Activated CD4-positive, alpha-beta T cell treated with anti-CD3 and anti-CD28 coated beads for 36 hours (primary cell): ENCODE data around the gene REEP1. TPM values are rescaled to one million over a fixed set of nuclear protein-coding genes. Genes with fewer than 3 reads are reported as not detected.
"Not testable (repeated sequence)": the region's sequence is repeated elsewhere in the genome, so short reads cannot be mapped to it uniquely, and the experiment has no call there.

Experiments
- ATAC-seq: fragments of 200-7000 bp; cut with Tn5 transposase; one replicate; pipeline ENCODE4 v1.10.0; 2021; ENCODE audit warnings: mild to moderate bottlenecking, moderate library complexity
- CTCF ChIA-PET: fragments of 350-600 bp; sonication (Branson Sonifier 250); formaldehyde crosslinking; loops from one replicate; lab custom pipeline; 2021; ENCODE audit warnings: antibody characterized with exemption; lab: Charles Lee
- POLR2A ChIA-PET: fragments of 350-600 bp; sonication (Branson Sonifier 250); formaldehyde crosslinking; loops from one replicate; lab custom pipeline; 2021; ENCODE audit warnings: antibody characterized with exemption, inconsistent platforms; lab: Charles Lee
- DNase-seq: peaks from one replicate; pipeline ENCODE4 v3.0.0-alpha.2; 2020
- H3K27ac Mint-ChIP-seq: one replicate; pipeline ENCODE4 v1.8.0; 2021; ENCODE audit warnings: mixed read lengths
- H3K27me3 Mint-ChIP-seq: one replicate; pipeline ENCODE4 v1.8.0; 2021; ENCODE audit warnings: mixed read lengths
- H3K36me3 Mint-ChIP-seq: one replicate; pipeline ENCODE4 v1.8.0; 2021; ENCODE audit warnings: low read depth, mixed read lengths
- H3K4me1 Mint-ChIP-seq: one replicate; pipeline ENCODE4 v1.8.0; 2021; ENCODE audit warnings: mixed read lengths
- H3K4me3 Mint-ChIP-seq: one replicate; pipeline ENCODE4 v1.8.0; 2021; ENCODE audit warnings: mild to moderate bottlenecking, moderate library complexity, mixed read lengths
- H3K9me3 Mint-ChIP-seq: one replicate; pipeline ENCODE4 v1.8.0; 2021; ENCODE audit warnings: low read depth, mixed read lengths
- intact Hi-C, 2 experiments: fragments of 100-400 bp; cut with DNase I in 1 of 2; cut with micrococcal nuclease in 1 of 2; formaldehyde crosslinking; loops; one replicate each; pipeline versions ENCODE4 v1.14.2 to v1.15.1; 2022 to 2024; cut with DNase I, micrococcal nuclease
- total RNA-seq, 2 experiments: library from RNA; stranded (reverse); gene quantifications; one replicate each; pipeline ENCODE4 v1.2.3, GENCODE V29; 2021

Gene REEP1
- total RNA-seq, 2 experiments from 2014 or later, result 0.19 to 0.30 TPM

DNA sequence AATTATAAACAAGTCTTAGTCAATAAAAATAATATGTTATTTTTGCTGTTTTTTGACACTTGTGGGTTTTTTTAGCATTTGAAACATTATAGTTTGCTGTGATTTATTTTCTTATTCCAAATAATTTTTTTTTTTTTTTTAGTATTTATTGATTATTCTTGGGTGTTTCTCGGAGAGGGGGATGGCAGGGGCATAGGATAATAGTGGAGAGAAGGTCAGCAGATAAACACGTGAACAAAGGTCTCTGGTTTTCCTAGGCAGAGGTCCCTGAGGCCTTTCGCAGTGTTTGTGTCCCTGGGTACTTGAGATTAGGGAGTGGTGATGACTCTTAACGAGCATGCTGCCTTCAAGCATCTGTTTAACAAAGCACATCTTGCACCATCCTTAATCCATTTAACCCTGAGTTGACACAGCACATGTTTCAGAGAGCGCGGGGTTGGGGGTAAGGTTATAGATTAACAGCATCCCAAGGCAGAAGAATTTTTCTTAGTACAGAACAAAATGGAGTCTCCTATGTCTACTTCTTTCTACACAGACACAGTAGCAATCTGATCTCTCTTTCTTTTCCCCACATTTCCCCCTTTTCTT lies 8.5 kb upstream of the REEP1 start:
- H3K4me3 Mint-ChIP-seq, H3K36me3 Mint-ChIP-seq, ATAC-seq, CTCF ChIA-PET, H3K27ac Mint-ChIP-seq, POLR2A ChIA-PET, H3K4me1 Mint-ChIP-seq, DNase-seq, intact Hi-C loops: not testable (repeated sequence)
- peaks cover 11% of the 10 kb centered on the region for H3K9me3 Mint-ChIP-seq
- peaks cover 22% of the 10 kb centered on the region for H3K27me3 Mint-ChIP-seq

DNA sequence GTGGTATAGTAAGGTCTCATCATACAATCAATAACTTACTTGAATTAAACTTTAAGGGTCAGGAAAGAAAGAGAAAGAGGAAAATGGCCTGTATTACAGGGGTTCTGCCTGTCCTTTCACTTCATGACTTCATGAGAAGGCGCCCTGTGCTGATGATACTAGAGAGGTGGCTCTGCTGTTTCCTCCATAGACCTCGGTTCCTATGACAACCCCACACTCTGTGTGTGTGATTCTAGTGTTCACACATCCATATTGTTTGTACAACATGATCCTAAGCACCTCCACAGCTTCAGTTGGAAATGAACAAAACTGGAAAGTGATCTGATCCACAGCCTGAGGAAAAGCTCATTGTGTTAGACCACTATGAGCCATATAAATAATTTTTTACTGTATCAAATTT lies 7.0 kb upstream of the REEP1 start:
- Mint-ChIP-seq H3K9me3 (peaks cover 13% of the 10 kb centered on the region), H3K36me3 (peaks cover 8% of the 10 kb centered on the region), H3K4me1 (no peaks in the 10 kb centered on the region), H3K27ac (no peak overlapping the region), H3K4me3 (no peak overlapping the region), H3K27me3 (peaks cover 35% of the 10 kb centered on the region)
- CTCF ChIA-PET, result no interaction called here
- intact Hi-C loops, result no loop called here
- DNase-seq (no peak), ATAC-seq (no peak)
- POLR2A ChIA-PET, result no interaction called here

DNA sequence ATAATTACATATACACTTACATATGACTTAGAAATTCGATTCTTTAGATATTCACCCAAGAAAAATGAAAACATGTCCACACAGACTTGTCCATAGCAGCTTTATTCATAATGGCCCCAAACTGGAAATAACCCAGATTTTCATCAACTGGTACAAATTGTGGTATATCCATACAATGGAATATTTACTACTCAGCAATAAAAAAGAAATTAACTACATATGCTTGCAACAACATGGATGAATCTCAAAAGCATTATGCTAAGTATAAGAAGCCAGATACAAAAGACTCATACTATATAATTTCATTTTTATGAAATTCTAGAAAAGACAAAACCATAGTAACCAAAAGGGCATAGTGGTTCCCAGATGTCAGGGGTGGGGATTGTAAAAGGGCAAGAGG lies 5.1 kb upstream of the REEP1 start:
- Mint-ChIP-seq H3K27ac (no peak overlapping the region), H3K27me3 (peaks cover 42% of the 10 kb centered on the region), H3K4me3 (no peak overlapping the region), H3K4me1 (peaks cover 5% of the 10 kb centered on the region), H3K9me3 (peaks cover 13% of the 10 kb centered on the region), H3K36me3 (peaks cover 8% of the 10 kb centered on the region)
- ChIA-PET CTCF (interaction anchor here (1.1 kb wide), 1 partner anchor 30 kb away, joined by 3 read pairs; no protein-coding TSS in a partner anchor), POLR2A (no interaction called here)
- ATAC-seq (no peak), DNase-seq (no peak)
- intact Hi-C loops, result no loop called here

DNA sequence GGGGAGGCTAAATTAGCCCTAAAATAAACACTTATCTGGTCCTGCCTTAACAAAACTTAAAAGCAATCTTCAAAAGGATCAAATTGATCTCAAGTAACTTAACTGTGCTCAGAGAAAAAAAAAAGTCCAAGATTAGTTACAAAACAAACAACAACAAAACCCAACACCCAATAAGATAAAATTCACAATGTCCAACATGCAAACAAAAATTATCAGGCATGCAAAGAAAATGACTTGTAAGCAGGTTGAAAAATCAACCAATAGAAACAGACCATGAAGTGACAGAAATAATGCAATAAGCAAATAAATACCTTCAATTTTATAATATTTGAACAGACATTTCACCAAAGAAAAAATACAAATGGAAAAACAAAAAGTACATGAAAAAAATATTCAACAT lies 4.0 kb upstream of the REEP1 start:
- POLR2A ChIA-PET, result no interaction called here
- DNase-seq (no peak), ATAC-seq (no peak)
- Mint-ChIP-seq H3K27ac (no peak overlapping the region), H3K27me3 (peaks cover 47% of the 10 kb centered on the region), H3K4me1 (peaks cover 9% of the 10 kb centered on the region), H3K4me3 (no peak overlapping the region), H3K36me3 (peaks cover 8% of the 10 kb centered on the region), H3K9me3 (peaks cover 13% of the 10 kb centered on the region)
- CTCF ChIA-PET, result no interaction called here
- intact Hi-C loops, result no loop called here

DNA sequence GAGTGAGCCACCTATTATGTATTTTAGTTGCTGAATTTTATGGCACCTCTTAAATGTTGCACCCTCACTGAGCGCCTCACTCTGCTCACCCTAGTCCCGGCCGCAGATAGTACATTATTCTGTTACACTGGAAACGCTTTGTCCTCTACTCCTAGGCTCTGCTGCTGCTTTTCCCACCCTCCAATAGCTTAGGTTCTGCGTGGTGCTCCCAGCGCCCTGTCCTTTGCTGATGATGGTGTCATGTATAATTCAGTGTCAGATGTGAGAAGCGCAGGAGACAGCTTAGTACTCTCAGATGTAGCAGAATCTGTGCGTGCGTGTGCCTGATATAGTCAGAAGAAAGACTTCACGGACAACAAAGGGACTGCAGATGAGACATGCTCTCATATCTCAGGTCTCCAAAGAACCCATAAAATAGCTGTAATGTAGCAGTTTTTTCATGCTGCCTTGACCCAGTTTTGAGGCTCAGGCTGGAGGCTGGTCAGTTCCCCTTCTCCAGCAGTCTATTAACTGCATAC lies 1.4 kb upstream of the REEP1 start:
- Mint-ChIP-seq H3K36me3 (peaks cover 8% of the 10 kb centered on the region), H3K9me3 (peaks cover 13% of the 10 kb centered on the region), H3K27ac (no peak overlapping the region), H3K4me3 (no peak overlapping the region), H3K4me1 (peaks cover 14% of the 10 kb centered on the region), H3K27me3 (peaks cover 61% of the 10 kb centered on the region)
- no peak for ATAC-seq
- no peak for DNase-seq
- CTCF ChIA-PET, result interaction anchor here (0.6 kb wide), 1 partner anchor 401 kb away, joined by 3 read pairs; no protein-coding TSS in a partner anchor
- intact Hi-C loops, result no loop called here
- POLR2A ChIA-PET, result no interaction called here

DNA sequence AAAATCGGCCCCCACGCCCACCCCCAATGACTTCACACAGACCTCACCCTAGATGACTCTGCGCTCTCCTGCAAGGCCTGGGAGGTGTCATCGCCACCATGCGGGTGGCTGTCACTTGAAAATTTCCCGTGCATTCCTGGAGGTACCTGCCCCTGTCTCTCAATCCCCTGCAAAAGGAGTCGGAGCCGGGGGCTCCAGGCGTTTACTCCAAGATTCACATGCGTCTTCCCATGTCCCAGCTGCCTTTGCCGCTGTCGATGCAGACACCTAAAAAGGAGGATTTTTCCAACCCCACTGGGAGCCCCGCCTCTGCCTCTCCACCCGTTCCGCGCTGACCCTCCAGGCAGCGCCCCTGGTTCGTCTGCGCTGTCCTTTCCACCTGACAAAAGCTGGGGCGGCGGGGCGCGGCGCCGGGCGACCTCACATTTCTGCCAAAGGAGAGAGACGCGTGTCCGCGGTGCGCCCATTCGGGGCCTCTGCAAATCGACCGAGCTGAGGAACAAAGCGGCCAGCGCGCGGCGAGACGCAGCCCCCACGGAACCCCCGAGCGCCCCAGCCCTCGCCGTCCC lies 667 bp downstream of the REEP1 start:
- ChIA-PET POLR2A (interaction anchor here (0.5 to 0.6 kb wide), 2 partner anchors 140 to 1679 kb away, joined by 3 to 4 read pairs; no protein-coding TSS in a partner anchor), CTCF (interaction anchor here (0.7 to 1.1 kb wide), 3 partner anchors 115 to 538 kb away, joined by 3 read pairs; no protein-coding TSS in a partner anchor)
- Mint-ChIP-seq H3K4me1 (peaks cover 14% of the 10 kb centered on the region), H3K27ac (no peak overlapping the region), H3K9me3 (peaks cover 9% of the 10 kb centered on the region), H3K36me3 (peaks cover 8% of the 10 kb centered on the region), H3K4me3 (peak overlapping the region; percentile 72), H3K27me3 (peaks cover 55% of the 10 kb centered on the region)
- ATAC-seq (peak; percentile 28), DNase-seq (peak; percentile 45)
- intact Hi-C loops, result loop anchor here in 1 of 2 experiments (1.0 kb wide), 1 partner anchor 115 kb away; no protein-coding TSS in a partner anchor

DNA sequence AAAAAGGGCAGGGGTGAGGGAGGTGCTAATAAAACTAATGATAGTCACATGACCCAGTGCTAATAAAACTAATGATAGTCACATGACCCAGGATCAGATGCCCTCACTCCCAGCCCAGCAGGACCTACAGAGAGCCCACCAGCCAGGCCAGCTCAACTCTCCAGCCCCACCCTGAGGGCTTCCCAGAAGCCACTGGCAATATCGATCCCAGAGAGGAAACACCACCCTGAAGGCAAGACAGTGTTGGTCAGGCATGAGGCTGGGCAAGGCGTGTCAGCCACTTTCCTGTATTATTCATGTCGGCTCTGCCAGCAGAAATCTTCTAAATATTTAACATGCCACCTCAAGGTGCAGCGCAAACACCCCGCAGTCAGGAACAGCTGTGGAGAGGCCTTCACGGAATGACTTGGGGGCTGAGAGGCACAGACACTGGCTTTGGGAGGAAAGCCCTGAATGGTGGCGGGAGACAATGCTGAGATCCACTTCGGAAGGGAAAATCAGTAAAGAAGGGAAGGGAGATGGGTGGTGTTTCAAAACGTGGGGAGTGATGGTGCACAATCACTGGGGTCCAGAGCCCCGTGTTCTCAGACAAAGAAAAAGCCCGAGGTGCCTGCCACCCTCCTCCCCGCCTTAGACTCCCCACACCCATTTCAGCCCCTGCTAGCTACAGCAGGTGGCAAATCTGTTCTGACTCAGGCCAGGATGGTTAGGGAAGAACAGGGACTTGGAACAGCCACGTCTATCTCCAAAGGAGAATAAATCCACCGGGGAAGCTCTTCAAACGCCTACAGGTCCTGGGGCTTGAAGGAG lies 1.4 kb downstream of the REEP1 start:
- H3K36me3 Mint-ChIP-seq, result peaks cover 4% of the 10 kb centered on the region
- DNase-seq (no peak), ATAC-seq (no peak)
- peaks cover 50% of the 10 kb centered on the region for H3K27me3 Mint-ChIP-seq
- no peak overlapping the region for H3K27ac Mint-ChIP-seq
- H3K4me3 Mint-ChIP-seq, result peak overlapping the region; percentile 72
- POLR2A ChIA-PET, result interaction anchor here (0.6 kb wide), 1 partner anchor 140 kb away, joined by 4 read pairs; no protein-coding TSS in a partner anchor
- peaks cover 14% of the 10 kb centered on the region for H3K4me1 Mint-ChIP-seq
- CTCF ChIA-PET, result interaction anchor here (0.7 kb wide), 2 partner anchors 263 to 539 kb away, joined by 3 read pairs; no protein-coding TSS in a partner anchor
- H3K9me3 Mint-ChIP-seq, result peaks cover 4% of the 10 kb centered on the region
- intact Hi-C loops, result no loop called here

DNA sequence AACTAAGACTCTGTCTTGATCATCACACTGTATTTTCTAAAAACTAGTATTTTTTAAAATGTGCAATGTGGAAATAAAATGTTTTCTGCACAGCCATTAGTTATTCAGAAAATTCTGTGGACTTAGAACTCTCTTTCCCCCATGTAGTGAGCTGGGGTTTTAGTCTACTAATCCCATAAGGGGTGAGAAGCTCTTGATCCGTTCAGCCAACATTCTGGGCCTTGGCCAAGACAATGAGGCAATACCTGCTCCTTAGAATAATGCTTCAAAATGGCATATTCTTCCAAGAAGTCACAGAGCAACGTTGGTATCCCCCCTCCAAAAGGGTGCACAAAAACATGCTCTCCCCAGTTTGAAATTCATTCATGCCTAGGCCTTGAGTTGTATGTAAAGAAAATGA lies 4.0 kb downstream of the REEP1 start:
- intact Hi-C loops, result no loop called here
- Mint-ChIP-seq H3K27ac (no peak overlapping the region), H3K27me3 (peaks cover 28% of the 10 kb centered on the region), H3K4me1 (peaks cover 14% of the 10 kb centered on the region), H3K4me3 (no peak overlapping the region), H3K9me3 (no peaks in the 10 kb centered on the region), H3K36me3 (no peaks in the 10 kb centered on the region)
- CTCF ChIA-PET, result interaction anchor here (0.7 kb wide), 1 partner anchor 35 kb away, joined by 4 read pairs; no protein-coding TSS in a partner anchor
- ATAC-seq (no peak), DNase-seq (no peak)
- POLR2A ChIA-PET, result no interaction called here

DNA sequence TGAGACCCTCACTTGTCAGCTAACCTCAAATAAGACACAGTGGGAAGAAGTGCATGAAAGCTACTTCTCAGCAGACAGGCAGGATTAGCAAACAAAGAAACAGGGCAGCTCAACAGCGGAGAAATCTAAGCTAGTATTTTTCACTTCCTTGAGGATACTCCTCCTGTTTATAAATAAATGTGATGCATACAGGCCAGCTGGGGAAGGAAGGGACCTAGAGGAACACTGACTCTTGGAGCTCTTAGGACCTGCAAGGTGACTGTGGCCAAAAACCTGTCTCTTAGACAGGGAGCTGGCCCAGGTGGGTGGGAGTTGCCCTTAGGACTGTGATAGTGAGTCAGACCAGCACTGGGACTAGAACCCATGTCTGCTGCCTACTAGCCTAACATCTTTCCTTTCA lies 4.8 kb downstream of the REEP1 start:
- peaks cover 23% of the 10 kb centered on the region for H3K27me3 Mint-ChIP-seq
- H3K36me3 Mint-ChIP-seq, result no peaks in the 10 kb centered on the region
- peaks cover 9% of the 10 kb centered on the region for H3K4me1 Mint-ChIP-seq
- intact Hi-C loops, result no loop called here
- no peak overlapping the region for H3K27ac Mint-ChIP-seq
- POLR2A ChIA-PET, result no interaction called here
- H3K9me3 Mint-ChIP-seq, result no peaks in the 10 kb centered on the region
- no peak overlapping the region for H3K4me3 Mint-ChIP-seq
- no peak for DNase-seq
- CTCF ChIA-PET, result interaction anchor here (0.8 kb wide), 1 partner anchor 32 kb away, joined by 4 read pairs; no protein-coding TSS in a partner anchor
- no peak for ATAC-seq

DNA sequence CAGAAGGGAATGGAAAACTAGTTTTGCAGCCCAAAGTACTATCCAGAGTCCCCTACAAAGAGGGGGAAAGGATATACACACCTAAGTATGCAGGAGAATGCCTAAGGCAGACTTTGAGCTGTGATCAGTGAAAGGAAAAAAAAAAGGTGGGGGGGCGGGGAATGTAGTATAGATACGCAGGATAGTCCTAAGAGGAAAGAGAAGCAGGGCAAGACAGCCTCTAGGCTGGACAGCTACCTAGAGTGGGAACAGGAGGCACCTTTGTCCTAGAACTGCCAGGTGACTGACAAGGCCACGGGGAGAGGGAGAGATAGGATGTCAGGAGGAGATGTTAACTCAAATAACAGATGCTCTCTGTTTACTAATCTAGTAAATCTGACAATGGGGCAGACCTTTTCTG lies 6.0 kb downstream of the REEP1 start:
- Mint-ChIP-seq H3K4me3 (no peak overlapping the region), H3K27ac (no peak overlapping the region), H3K27me3 (peaks cover 19% of the 10 kb centered on the region), H3K9me3 (no peaks in the 10 kb centered on the region), H3K36me3 (no peaks in the 10 kb centered on the region), H3K4me1 (peaks cover 4% of the 10 kb centered on the region)
- ChIA-PET CTCF (interaction anchor here (0.6 kb wide), 1 partner anchor 9 kb away, joined by 3 read pairs; no protein-coding TSS in a partner anchor), POLR2A (no interaction called here)
- DNase-seq, result no peak
- intact Hi-C loops, result no loop called here
- no peak for ATAC-seq

DNA sequence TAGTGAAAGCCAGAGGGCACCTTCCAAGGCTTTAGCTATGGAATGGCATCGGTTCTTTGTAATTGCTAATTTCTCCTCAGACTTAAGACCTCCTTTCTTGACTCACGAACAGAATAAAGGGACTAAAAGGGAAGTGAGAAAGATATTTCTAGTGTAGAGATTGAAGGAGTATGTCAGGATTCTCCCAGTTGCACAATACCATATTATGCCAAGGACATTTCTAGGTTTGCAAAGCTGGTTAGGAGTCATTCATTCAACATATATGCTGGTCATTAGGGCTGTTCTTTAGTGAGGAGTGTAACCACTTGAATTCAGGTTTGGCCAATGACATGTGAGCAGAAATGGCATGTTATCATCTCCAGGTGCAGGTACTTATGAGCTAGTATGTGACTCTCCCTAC lies 7.4 kb downstream of the REEP1 start:
- Mint-ChIP-seq H3K27ac (no peak overlapping the region), H3K9me3 (no peaks in the 10 kb centered on the region), H3K4me1 (no peaks in the 10 kb centered on the region), H3K4me3 (no peak overlapping the region), H3K27me3 (peaks cover 6% of the 10 kb centered on the region), H3K36me3 (no peaks in the 10 kb centered on the region)
- no peak for DNase-seq
- intact Hi-C loops, result no loop called here
- ChIA-PET POLR2A (no interaction called here), CTCF (interaction anchor here (0.6 kb wide), 1 partner anchor 14 kb away, joined by 3 read pairs; no protein-coding TSS in a partner anchor)
- ATAC-seq, result no peak
